ENCODE data around the gene SLC7A6.
"Not testable (repeated sequence)": the region's sequence is repeated elsewhere in the genome, so short reads cannot be mapped to it uniquely, and the experiment has no call there.

The SLC7A6 gene

GRCh38 chr16:68284847-68285246 lies 20.5 kb downstream of the SLC7A6 start:
- DNase-seq: no peak

GRCh38 chr16:68285683-68286082 lies 21.4 kb downstream of the SLC7A6 start:
- no peak for DNase-seq

GRCh38 chr16:68286153-68287074 lies 22.1 kb downstream of the SLC7A6 start:
- no peak for DNase-seq

- DNase-seq: no peak
These were observed 23.2 kb downstream of the SLC7A6 start for GRCh38 chr16:68287276-68288251.

GRCh38 chr16:68288252-68288650 lies 23.9 kb downstream of the SLC7A6 start:
- no peak for DNase-seq

GRCh38 chr16:68288796-68289195 lies 24.5 kb downstream of the SLC7A6 start:
- DNase-seq: not testable (repeated sequence)

GRCh38 chr16:68289202-68289601 lies 24.9 kb downstream of the SLC7A6 start:
- DNase-seq: no peak

GRCh38 chr16:68289621-68290329 lies 25.4 kb downstream of the SLC7A6 start:
- DNase-seq: no peak

- no peak for DNase-seq
These were observed 26.1 kb downstream of the SLC7A6 start for GRCh38 chr16:68290450-68290849.

GRCh38 chr16:68291227-68291626 lies 26.9 kb downstream of the SLC7A6 start:
- DNase-seq: no peak

- no peak for DNase-seq
These were observed 28.1 kb downstream of the SLC7A6 start for GRCh38 chr16:68292425-68292824.

- DNase-seq: no peak
These were observed 32.0 kb downstream of the SLC7A6 start for GRCh38 chr16:68296291-68296690.

- DNase-seq: no peak
These were observed 32.4 kb downstream of the SLC7A6 start for GRCh38 chr16:68296693-68297092.

- DNase-seq: peak; percentile 8
These were observed 33.6 kb downstream of the SLC7A6 start for GRCh38 chr16:68297908-68298307.

- DNase-seq: no peak
These were observed 34.0 kb downstream of the SLC7A6 start for GRCh38 chr16:68298312-68298711.

- no peak for DNase-seq
These were observed 34.7 kb downstream of the SLC7A6 start for GRCh38 chr16:68298907-68299561.

- no peak for DNase-seq
These were observed 35.5 kb downstream of the SLC7A6 start for GRCh38 chr16:68299571-68300453.

GRCh38 chr16:68300734-68301459 lies 36.6 kb downstream of the SLC7A6 start:
- DNase-seq: no peak

GRCh38 chr16:68306633-68307032 lies 42.3 kb downstream of the SLC7A6 start:
- DNase-seq: no peak

- no peak for DNase-seq
These were observed 45.5 kb downstream of the SLC7A6 start for GRCh38 chr16:68309799-68310198.

- DNase-seq: no peak
These were observed 46.1 kb downstream of the SLC7A6 start for GRCh38 chr16:68310437-68310773.
